Measurements from ENCODE around the gene GNGT2.
"Not testable (repeated sequence)": the region's sequence is repeated elsewhere in the genome, so short reads cannot be mapped to it uniquely, and the experiment has no call there.

GNGT2 gene

GRCh38 chr17:49193513-49194296 is 16.7 kb downstream of the GNGT2 start:
- Histone ChIP-seq H3K4me3 (peak overlapping the region; percentile 88), H3K9ac (peak overlapping the region; percentile 73), H3K27me3 (no peaks in the 10 kb centered on the region), H3K27ac (peak overlapping the region; percentile 100), H3K4me2 (peak overlapping the region; percentile 89), H3K9me3 (no peaks in the 10 kb centered on the region), H3K4me1 (peaks cover 28% of the 10 kb centered on the region), H3K36me3 (no peaks in the 10 kb centered on the region), H4K20me1 (no peaks in the 10 kb centered on the region)
- no peak for TF ChIP-seq Cebpa-rat (IDR thresholded peaks at IDR 0.05)

GRCh38 chr17:49191917-49192741 is 18.2 kb downstream of the GNGT2 start:
- peak overlapping the region; percentile 98 for H3K9ac ChIP-seq

GRCh38 chr17:49191409-49191916 is 18.9 kb downstream of the GNGT2 start:
- no peak for TF ChIP-seq Cebpa-rat (IDR thresholded peaks at IDR 0.05)
- peak overlapping the region; percentile 87 for H3K4me2 ChIP-seq
- H3K4me3 ChIP-seq: peak overlapping the region; percentile 88
- peak overlapping the region; percentile 98 for H3K9ac ChIP-seq
- no peaks in the 10 kb centered on the region for H3K27me3 ChIP-seq
- peak overlapping the region; percentile 100 for H3K27ac ChIP-seq
- H3K4me1 ChIP-seq: peaks cover 28% of the 10 kb centered on the region
- H3K36me3 ChIP-seq: no peaks in the 10 kb centered on the region
- H3K9me3 ChIP-seq: peaks cover 7% of the 10 kb centered on the region
- no peaks in the 10 kb centered on the region for H4K20me1 ChIP-seq

More at GRCh38 chr17:49191917-49192741, 18.2 kb downstream of the GNGT2 start:
- peak overlapping the region; percentile 87 for H3K4me2 ChIP-seq
- H3K4me1 ChIP-seq: peaks cover 28% of the 10 kb centered on the region
- TF ChIP-seq Cebpa-rat (IDR thresholded peaks at IDR 0.05): no peak
- 0 out of 2 replicates have a peak, but pooled peaks cover under 1% of the 10 kb centered on the region for H3K9me3 ChIP-seq
- H3K4me3 ChIP-seq: peak overlapping the region; percentile 88
- no peaks in the 10 kb centered on the region for H3K27me3 ChIP-seq
- no peaks in the 10 kb centered on the region for H4K20me1 ChIP-seq
- no peaks in the 10 kb centered on the region for H3K36me3 ChIP-seq
- peak overlapping the region; percentile 100 for H3K27ac ChIP-seq

GRCh38 chr17:49190932-49191331 is 19.4 kb downstream of the GNGT2 start:
- Histone ChIP-seq H3K27ac (no peak overlapping the region), H3K9me3 (peaks cover 13% of the 10 kb centered on the region), H3K9ac (no peak overlapping the region), H3K36me3 (no peaks in the 10 kb centered on the region), H3K4me1 (peaks cover 28% of the 10 kb centered on the region), H4K20me1 (no peaks in the 10 kb centered on the region), H3K27me3 (no peaks in the 10 kb centered on the region), H3K4me2 (peak overlapping the region; percentile 51), H3K4me3 (no peak overlapping the region)
- TF ChIP-seq Cebpa-rat (IDR thresholded peaks at IDR 0.05): no peak

- no peak overlapping the region for H3K27ac ChIP-seq
- no peaks in the 10 kb centered on the region for H3K36me3 ChIP-seq
- H3K27me3 ChIP-seq: no peaks in the 10 kb centered on the region
- H3K4me1 ChIP-seq: peaks cover 8% of the 10 kb centered on the region
- H3K4me2 ChIP-seq: no peak overlapping the region
- no peak overlapping the region for H3K9ac ChIP-seq
- no peak overlapping the region for H3K4me3 ChIP-seq
- H3K9me3 ChIP-seq: peaks cover 49% of the 10 kb centered on the region
- H4K20me1 ChIP-seq: no peaks in the 10 kb centered on the region
- TF ChIP-seq Cebpa-rat (IDR thresholded peaks at IDR 0.05): no peak
Measured at GRCh38 chr17:49187301-49187700, 23.1 kb downstream of the GNGT2 start.

GRCh38 chr17:49185381-49185780 is 25.0 kb downstream of the GNGT2 start:
- not testable (repeated sequence) for H3K4me2 ChIP-seq, H3K27ac ChIP-seq, H3K27me3 ChIP-seq, H3K36me3 ChIP-seq, H4K20me1 ChIP-seq, H3K9ac ChIP-seq, H3K4me1 ChIP-seq
- peak overlapping the region; percentile 11; the same call in 1 of the 2 replicates for H3K4me3 ChIP-seq
- peaks cover 52% of the 10 kb centered on the region for H3K9me3 ChIP-seq

GRCh38 chr17:49184522-49184921 is 25.9 kb downstream of the GNGT2 start:
- H3K4me2 ChIP-seq, H3K4me3 ChIP-seq, H4K20me1 ChIP-seq, H3K27ac ChIP-seq, H3K9ac ChIP-seq, H3K36me3 ChIP-seq, H3K4me1 ChIP-seq, H3K27me3 ChIP-seq: not testable (repeated sequence)
- peaks cover 52% of the 10 kb centered on the region for H3K9me3 ChIP-seq

- Histone ChIP-seq H3K4me2 (no peak overlapping the region), H3K4me1 (no peaks in the 10 kb centered on the region), H3K27ac (no peak overlapping the region), H3K4me3 (no peak overlapping the region), H3K36me3 (no peaks in the 10 kb centered on the region), H3K27me3 (no peaks in the 10 kb centered on the region), H3K9ac (no peak overlapping the region), H4K20me1 (no peaks in the 10 kb centered on the region), H3K9me3 (peaks cover 53% of the 10 kb centered on the region)
- TF ChIP-seq Cebpa-rat (IDR thresholded peaks at IDR 0.05): no peak
Measured at GRCh38 chr17:49183801-49184200, 26.6 kb downstream of the GNGT2 start.

- Histone ChIP-seq H3K9me3 (peaks cover 57% of the 10 kb centered on the region), H3K4me3 (no peak overlapping the region), H3K27me3 (no peaks in the 10 kb centered on the region), H3K9ac (no peak overlapping the region), H3K4me2 (no peak overlapping the region), H3K4me1 (no peaks in the 10 kb centered on the region), H4K20me1 (no peaks in the 10 kb centered on the region), H3K27ac (no peak overlapping the region), H3K36me3 (no peaks in the 10 kb centered on the region)
- no peak for TF ChIP-seq Cebpa-rat (IDR thresholded peaks at IDR 0.05)
Measured at GRCh38 chr17:49183341-49183740, 27.0 kb downstream of the GNGT2 start.

Data from BLaER1 (cell line).